Fibroblast of skin of back (primary cell): ENCODE results near the gene UMPS.
"Not testable (repeated sequence)": the region's sequence is repeated elsewhere in the genome, so short reads cannot be mapped to it uniquely, and the experiment has no call there.

Experiments used
- DNase-seq: peaks from one replicate; pipeline ENCODE4 v3.0.0-alpha.2; 2013

The UMPS gene

DNA sequence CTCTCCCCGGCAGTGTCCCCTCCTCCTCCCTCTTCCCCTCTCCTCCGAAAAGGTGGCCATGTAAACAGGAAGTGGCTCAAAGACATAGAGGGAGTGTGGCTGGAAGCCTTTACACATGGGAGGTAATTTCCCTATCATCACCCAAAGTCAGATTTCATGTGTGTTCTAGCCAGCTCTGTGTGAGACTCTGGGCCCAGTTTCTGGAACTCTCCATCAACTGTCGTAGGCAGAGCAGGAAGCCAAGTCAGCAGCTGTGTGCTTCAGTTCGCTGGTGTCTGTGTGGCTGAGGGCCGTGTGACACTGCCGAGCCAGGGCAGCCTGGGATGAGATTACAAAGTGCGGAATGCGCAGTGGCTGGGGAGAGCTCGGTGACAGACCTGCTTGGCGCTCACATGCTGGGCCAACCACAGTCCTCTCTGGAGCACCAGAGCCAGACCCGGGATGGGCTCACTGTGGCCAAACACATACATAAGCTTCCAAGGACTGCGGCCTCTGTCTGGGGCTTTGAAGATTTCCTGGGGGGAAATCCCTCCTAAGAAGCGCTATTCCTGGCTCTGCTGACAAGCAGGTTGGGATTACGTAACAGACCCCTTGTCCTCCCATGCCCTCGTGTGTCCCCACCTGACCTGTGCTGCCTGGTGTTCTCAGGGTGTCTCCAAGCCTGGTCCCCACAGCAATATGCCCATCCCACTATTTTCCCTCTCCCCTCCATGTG, 50.7 kb downstream of the UMPS start:
- DNase-seq, result peak; percentile 78

DNA sequence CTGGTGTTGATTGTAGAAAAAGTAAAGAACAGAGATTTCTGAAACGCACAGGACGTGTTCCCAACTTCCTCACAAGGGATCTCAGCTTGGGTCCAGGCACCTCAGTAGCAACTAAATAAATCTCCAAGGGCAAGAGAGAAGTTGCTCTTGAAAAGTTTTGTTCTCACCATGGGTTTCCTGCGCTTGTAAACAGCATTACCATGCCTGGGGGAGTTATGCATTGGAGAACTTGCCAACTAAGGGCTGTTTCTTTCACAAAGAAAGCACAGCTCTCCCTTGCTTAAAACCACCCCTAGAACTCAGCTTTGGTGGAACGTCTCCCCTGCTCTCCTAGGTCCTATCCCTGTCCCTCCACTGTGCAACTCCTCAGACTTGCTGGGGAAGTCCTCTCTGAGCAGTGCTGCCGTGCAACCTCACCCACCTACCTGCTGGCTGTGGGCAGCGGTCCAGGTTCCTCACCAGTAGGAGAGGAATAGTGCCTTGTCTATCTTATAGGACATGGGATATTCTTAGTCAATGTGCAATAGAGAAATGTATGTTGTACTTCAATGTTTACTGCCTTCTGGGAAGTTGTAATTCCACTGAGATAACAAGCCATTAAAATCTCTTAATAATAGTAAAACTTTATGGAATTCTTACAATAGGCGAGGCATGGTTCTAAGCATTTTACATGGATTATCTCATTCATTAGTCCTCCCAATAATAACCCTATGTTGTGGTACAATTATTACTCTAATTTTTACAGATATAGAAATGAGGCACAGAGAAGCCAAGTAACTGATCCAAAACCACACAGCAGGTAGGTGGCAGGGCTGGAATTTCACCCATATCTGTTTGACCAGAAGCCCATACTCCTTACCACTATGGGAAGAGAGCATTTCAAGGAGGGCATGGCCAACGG, 51.5 kb downstream of the UMPS start:
- DNase-seq, result no peak

DNA sequence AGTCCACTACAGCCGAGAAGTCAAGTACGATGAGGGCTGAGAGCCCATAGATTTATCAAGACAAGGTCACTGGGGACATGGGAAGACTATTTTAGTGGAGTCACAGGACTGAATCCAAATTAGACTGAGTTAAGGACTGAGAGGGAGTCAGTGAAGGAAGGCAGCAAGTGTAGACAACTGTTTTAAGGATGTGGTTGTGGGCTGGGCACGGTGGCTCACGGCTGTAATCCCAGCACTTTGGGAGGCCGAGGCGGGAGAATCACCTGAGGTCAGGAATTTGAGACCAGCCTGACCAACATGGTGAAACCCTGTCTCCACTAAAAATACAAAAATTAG, 52.1 kb downstream of the UMPS start:
- DNase-seq, result not testable (repeated sequence)

DNA sequence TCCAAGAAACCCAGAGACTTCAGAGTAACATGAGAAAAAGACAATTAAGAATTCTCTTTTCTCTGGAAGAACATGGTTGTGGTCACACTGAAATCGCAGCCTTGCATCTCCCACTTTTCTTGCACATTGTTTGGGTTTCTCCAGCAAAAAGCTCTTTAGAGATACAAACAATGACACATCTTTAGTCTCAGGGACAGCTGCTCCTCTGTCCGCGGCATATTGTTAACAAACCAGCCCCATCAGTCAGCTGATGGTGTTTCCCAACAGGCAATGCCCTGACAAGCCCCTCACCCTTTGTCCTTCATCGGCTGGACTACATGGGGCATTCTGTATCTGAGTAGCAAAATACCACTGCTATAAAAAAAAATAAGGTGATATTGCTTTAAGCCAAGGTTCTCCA, 53.4 kb downstream of the UMPS start:
- no peak for DNase-seq

DNA sequence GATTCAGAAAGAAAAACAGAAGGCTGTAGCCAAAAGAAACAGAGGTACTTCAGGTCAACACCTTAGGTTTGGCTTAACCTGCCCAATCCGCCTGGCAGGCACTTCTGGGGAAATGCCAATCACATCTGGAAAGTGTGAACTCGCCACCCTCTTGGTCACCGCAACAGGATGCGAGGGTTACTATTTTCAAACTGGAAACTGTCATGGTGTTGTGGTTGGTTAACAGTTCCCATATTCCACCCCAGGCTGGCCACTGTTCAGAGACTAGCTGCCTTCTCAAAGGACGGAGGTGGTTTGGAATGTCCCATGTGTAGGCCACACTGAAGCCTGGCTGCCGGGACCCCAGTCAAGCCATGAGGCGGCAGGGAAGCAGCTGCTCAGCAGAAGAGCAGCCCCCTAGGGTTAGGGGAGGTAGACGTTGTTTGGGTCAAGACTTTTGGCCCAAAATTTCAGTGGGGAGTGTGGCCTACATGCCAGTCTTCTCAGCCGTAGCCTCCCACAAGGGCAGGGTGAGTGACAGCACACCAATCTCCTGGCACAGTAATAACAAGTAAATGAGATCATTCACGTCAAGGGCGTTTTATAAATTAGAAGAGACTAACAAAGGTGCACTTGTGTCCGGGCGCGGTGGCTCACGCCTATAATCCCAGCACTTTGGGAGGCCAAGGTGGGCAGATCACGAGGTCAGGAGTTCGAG, 54.6 kb downstream of the UMPS start:
- DNase-seq, result no peak

DNA sequence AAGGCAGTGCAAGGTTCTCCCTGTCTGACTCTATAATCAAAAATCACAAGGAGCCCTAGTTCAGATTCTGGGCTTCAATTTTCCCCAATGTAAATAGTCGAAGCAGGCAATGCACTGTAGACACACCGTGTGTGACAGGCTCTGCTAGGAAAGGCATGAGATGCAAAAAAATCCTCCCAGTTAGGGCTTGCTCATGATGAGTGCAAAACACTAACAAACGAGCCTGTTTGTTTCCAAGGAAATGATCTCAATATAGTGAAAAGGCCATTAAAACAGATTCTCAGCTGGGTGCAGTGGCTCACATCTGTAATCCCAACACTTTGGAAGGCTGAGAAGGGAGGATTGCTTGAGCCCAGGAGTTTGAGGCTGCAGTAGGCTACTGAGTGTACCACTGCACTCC, 55.7 kb downstream of the UMPS start:
- DNase-seq, result no peak

DNA sequence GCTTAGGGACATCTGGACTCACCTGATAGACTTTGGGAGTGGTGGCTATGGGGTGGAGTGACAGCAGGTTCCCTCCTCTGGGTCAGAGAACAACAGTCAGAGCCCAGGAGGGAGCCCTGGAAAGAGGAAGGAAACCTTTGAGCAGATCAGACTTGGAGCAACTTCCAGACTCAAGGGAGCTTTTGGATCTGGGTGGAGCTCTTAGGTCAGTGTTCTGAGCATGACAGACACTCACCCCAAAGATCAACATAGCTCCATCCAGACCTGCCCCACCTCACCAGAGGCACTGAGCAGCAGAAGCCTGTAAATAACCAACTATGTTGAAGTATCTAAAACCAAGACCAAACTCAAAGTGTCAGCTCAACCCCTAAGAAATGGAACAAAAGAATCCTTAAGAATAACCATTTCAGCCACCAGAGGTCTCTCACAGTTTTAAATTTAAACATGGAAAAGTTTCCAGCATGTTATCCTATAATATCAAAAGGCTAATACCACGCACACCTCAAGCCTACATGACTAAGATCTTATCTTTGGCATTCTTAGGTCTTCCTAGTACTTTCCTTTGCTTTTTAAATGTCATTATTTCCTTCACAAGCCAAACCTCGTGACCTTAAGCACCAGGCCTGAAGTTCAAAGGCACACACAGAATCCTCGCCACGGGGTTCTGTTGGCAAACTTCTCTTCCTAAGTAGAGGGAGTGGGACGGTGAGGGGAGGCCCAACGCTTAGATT, 56.4 kb downstream of the UMPS start:
- peak; percentile 52 for DNase-seq

DNA sequence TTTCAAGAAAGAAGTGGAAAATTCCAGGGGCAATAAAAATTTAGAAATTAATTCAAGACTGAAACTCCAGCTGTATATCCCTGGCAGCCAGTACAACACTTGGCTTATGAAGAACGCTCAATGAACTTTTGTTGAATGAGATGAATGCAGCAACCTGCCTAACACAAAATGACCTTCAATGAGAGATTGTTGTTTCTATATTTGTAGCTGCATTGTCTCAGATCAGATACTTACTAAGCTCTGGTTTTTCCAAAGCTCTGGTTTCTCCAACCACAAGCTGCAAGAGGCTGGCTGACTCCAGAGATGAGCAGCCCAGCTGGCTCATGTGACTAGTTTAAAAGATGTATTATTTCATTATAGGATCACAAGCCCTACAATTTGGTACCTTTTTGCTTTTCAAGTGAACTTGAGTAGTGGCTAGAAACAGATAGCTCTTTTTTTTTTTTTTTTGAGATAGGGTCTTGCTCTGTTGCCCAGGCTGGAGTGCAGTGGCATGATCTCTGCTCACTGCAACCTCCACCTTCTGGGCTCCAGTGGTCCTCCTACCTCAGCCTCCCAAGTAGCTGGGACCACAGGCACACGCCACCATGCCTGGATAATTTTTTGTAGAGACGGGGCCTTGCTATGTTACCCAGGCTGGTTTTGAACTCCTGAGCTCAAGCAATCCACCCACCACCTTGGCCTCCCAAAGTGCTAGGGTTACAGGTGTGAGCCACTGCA, 57.4 kb downstream of the UMPS start:
- no peak for DNase-seq

DNA sequence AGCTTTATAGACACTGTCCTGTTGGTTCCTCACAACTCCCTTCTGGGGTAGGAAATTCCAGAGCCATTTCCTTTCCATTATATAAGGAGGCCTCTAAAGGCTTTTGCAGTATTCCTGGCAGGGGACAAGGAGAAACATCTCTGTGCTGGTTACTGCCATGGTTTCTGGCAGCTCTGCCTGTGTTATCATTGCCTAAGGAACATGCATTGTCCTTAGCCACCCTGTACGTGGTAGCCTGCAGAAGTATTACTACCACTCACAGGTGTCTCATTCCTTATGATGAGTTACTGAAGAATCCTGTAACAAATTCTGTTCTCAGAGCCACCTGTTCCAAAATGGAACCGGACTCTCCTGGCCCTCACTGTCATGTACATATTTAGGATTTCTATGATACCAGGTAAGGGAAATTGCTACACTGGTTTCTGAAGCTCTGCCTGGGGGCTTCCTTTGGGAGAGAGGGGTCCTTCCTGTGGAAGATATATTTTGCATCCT, 58.0 kb downstream of the UMPS start:
- no peak for DNase-seq

DNA sequence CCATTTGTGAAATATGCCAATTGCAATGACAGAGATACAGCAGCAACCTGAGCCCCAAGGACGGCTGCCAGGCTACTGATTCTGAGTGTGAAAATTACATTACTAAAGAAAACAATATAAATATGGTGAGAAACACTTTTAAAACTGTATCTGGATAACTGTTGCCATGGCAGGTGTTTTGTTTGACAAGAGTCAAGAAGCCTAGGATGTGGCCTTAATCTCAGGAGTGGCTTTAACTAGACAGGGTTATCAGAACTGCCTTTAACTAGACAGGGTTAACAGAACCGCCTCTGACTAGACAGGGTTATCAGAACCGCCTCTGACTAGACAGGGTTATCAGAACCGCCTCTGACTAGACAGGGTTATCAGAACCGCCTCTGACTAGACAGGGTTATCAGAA, 58.9 kb downstream of the UMPS start:
- not testable (repeated sequence) for DNase-seq

DNA sequence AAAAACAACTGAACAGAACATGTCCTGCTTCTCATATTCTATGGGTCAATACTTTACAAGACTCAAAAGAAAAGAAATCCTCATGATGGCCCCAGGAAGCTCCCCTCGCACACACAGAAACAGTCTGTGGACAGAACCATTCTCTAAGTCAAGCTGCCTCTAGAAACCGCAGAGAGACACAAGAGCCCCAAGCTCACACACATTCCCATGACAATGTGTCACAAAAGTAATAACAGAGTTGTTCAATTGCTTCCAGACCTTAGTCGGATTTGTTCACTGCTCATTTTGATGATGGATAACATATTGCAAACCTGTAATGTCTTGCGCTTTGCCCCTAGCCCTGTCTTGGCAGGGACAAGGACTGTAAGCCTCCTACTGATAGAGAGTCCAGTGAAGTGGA, 60.9 kb downstream of the UMPS start:
- peak; percentile 97 for DNase-seq

DNA sequence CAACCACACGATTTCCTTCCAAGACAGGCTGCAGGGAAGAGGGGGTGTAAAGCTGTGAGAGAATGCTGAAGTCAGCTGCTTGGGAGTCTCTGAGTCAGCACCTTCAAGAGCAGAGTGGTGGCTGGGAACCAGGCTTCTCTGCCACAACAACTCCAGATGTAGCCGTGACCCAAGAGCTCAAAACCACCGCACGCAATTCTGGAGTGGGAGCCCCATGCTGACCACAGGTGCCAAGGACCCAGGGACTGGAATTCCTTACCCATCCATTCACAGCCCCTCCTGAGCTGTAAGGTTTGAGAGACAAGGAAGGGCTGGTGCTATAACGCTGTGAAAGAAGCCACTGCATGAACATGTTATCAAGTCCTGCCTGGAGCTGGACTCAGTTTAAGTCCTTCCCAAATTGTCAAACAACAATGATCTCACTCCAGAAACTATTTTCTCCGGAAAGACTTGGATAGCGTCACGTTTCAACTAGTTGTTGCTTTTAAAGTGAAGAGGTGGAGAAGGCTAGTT, 61.4 kb downstream of the UMPS start:
- DNase-seq, result peak; percentile 97

DNA sequence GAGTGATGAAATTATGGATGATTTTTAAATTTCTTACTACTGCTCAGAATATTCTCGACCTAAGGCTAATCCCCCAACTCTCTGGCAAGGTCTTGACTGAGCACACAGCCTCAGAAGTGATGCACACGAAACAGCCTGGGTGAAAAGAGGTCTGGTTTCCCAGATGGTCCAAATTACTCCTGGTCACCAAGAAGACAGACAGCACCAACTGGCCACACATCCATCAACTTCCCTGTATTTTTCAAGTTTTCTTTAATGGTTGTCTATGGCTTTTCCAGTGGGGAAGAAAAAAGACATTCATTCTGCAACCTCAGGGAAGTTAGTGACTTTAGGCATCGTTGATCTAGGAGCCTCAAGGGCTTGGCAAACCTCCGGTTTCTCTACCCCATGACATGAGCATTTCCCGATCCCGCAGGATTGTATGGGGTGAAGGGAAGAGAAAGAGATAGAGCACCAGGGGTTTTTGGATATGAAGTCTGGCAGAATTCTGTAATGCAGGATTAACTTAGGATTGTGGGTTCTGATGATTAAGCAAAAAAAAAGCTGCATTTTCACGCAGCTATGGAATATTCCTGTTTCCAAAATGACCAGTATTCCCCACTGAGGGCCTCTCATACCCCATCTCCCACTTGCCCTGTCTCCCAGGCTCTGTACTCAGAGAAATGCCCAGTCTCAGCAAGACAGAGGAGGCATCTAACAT, 62.2 kb downstream of the UMPS start:
- no peak for DNase-seq

DNA sequence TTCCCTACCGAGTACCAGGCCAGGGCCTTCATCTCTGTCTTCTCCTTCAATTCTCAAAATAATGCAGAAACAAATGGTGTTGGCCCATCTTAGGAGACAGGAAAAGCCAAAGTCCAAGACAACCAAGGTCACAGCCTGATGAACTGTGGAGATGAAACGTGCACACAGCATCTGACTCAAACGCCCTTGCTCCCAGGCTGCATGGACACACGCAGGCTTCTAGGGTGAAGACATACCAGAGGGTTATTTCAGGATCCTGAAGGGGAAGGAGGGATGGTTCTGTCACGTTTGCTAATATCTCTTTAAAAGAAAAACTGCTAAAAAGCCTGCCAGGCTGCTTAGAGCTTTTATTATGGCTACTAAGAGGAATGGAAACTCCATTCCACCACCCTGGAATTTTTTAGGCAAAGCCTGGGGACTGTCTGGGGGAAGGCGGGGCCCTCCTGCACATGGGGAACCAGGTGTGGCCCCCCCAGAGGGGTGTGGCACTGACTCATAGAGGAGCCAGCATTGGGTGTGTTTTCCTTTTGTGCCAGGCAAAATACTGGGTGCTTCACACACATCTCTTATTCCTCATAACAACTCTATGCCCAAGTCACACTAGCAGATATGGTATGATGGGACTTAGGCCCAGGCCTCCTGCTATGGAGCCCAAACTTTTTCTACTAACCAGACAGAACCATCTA, 62.9 kb downstream of the UMPS start:
- peak; percentile 54 for DNase-seq

DNA sequence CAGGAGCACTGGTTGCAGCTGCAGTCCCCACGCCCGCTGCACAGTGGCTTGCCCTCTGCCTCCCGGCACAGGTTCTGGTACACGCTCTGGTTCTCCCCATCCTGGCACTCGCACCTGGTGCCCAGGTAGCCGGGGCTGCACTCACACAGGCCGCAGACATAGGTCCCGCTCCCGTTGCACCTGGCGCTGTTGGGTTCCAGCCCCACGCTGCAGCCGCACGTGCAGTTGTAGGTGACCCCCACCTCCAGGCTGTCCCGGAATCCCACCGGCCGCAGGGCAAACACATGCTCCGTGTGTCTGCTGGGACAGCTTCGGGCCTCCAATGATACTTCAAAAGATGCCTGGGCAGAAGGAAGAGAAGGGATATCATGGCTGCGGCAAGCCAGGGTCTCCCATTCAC, 66.2 kb downstream of the UMPS start:
- no peak for DNase-seq

DNA sequence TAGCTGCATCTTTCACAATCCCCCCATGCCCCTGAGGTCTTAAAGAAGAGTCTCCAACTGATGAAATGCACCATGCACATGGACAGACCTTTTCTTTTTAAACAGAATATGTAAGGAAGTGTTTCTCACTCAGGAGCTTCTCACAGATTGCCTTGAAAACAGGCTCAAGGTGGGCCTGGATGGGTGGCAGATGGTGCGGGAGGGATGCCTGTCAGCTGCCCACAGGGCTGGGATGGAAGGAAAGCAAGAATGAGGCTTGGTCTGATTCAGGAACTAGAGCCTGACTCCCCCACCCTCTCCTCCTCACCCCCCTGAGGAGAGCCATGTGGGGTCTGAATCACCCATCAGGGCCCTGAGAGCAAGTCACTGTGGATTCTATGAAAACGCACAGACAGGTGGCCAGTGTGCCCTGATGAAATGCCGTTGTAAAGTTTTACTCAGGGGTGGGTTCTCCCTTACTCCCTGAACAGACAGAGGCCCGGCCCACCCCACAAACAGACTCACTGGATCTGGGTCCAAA, 67.2 kb downstream of the UMPS start:
- DNase-seq, result no peak
